ENCODE results near the gene RAB11FIP4.
A peak's percentile ranks its signal among the peaks of the same experiment; 100 is the strongest.

RAB11FIP4 gene

GRCh38 chr17:31570951-31571892 lies 179.7 kb downstream of the RAB11FIP4 start:
- H3K36me3 ChIP-seq: peaks cover 0 to 14% (median 0%) of the 10 kb centered on the region in 11 experiments; a peak in 4 of 22 replicates
- peak overlapping the region in 1 of 11 experiments; percentile 4; a peak in 1 of 22 replicates for H3K4me2 ChIP-seq
- H3K4me3 ChIP-seq: no peak overlapping the region
- 0 out of 22 replicates have a peak overlapping the region, but pooled peaks of 1 of the 11 experiments have one; percentile 2 for H3K27ac ChIP-seq
- peaks cover 40 to 65% (median 58%) of the 10 kb centered on the region in 10 experiments for H3K4me1 ChIP-seq
- H4K20me1 ChIP-seq: peaks cover 0 to 30% (median 13%) of the 10 kb centered on the region in 11 experiments; a peak in 11 of 22 replicates
- H3K27me3 ChIP-seq: no peaks in the 10 kb centered on the region
- no peak overlapping the region for H3K9ac ChIP-seq
- H3K9me3 ChIP-seq (replicated peaks in 1 of 11): no peaks in the 10 kb centered on the region
- TF ChIP-seq Cebpa-rat (IDR thresholded peaks at IDR 0.05): no peak

- no peak for TF ChIP-seq Cebpa-rat (IDR thresholded peaks at IDR 0.05)
- Histone ChIP-seq H3K9me3 (replicated peaks in 1 of 11) (no peaks in the 10 kb centered on the region), H3K27ac (no peak overlapping the region), H3K9ac (no peak overlapping the region), H3K36me3 (peaks cover 0 to 14% (median 0%) of the 10 kb centered on the region in 11 experiments; a peak in 4 of 22 replicates), H3K4me2 (no peak overlapping the region), H4K20me1 (peaks cover 0 to 30% (median 13%) of the 10 kb centered on the region in 11 experiments; a peak in 11 of 22 replicates), H3K4me1 (peaks cover 29 to 57% (median 47%) of the 10 kb centered on the region in 10 experiments), H3K4me3 (no peak overlapping the region), H3K27me3 (no peaks in the 10 kb centered on the region)
Observed at GRCh38 chr17:31572341-31572740, 180.9 kb downstream of the RAB11FIP4 start.

GRCh38 chr17:31573047-31573446 lies 181.6 kb downstream of the RAB11FIP4 start:
- peaks cover 0 to 28% (median 11%) of the 10 kb centered on the region in 11 experiments; a peak in 11 of 22 replicates for H4K20me1 ChIP-seq
- H3K27me3 ChIP-seq: no peaks in the 10 kb centered on the region
- H3K27ac ChIP-seq: no peak overlapping the region
- H3K9me3 ChIP-seq (replicated peaks in 1 of 11): no peaks in the 10 kb centered on the region
- 0 out of 22 replicates have a peak overlapping the region, but pooled peaks of 1 of the 11 experiments have one; percentile 41 for H3K9ac ChIP-seq
- no peak for TF ChIP-seq Cebpa-rat (IDR thresholded peaks at IDR 0.05)
- peaks cover 0 to 20% (median 0%) of the 10 kb centered on the region in 11 experiments; a peak in 4 of 22 replicates for H3K36me3 ChIP-seq
- H3K4me2 ChIP-seq: peak overlapping the region in 2 of 11 experiments; percentile 41 to 69; a peak in 2 of 22 replicates
- no peak overlapping the region for H3K4me3 ChIP-seq
- H3K4me1 ChIP-seq: peaks cover 22 to 57% (median 40%) of the 10 kb centered on the region in 10 experiments

- peak overlapping the region in 1 of 11 experiments; percentile 11; a peak in 1 of 22 replicates for H3K27ac ChIP-seq
- H3K9ac ChIP-seq: peak overlapping the region in 2 of 11 experiments; percentile 41 to 48; a peak in 3 of 22 replicates
- H3K4me1 ChIP-seq: peaks cover 14 to 57% (median 34%) of the 10 kb centered on the region in 10 experiments
- no peaks in the 10 kb centered on the region for H3K27me3 ChIP-seq
- no peak overlapping the region for H3K4me3 ChIP-seq
- TF ChIP-seq Cebpa-rat (IDR thresholded peaks at IDR 0.05): no peak
- H3K4me2 ChIP-seq: peak overlapping the region in 6 of 11 experiments; percentile 19 to 69 (median 29); a peak in 9 of 22 replicates
- peaks cover 0 to 28% (median 11%) of the 10 kb centered on the region in 11 experiments; a peak in 11 of 22 replicates for H4K20me1 ChIP-seq
- H3K9me3 ChIP-seq (replicated peaks in 1 of 11): no peaks in the 10 kb centered on the region
- peaks cover 0 to 21% (median 0%) of the 10 kb centered on the region in 11 experiments; a peak in 4 of 22 replicates for H3K36me3 ChIP-seq
Observed at GRCh38 chr17:31573861-31574260, 182.4 kb downstream of the RAB11FIP4 start.

- H3K36me3 ChIP-seq: peaks cover 0 to 21% (median 0%) of the 10 kb centered on the region in 11 experiments; a peak in 4 of 22 replicates
- peak overlapping the region in 1 of 11 experiments; percentile 27; a peak in 2 of 22 replicates for H3K27ac ChIP-seq
- H3K4me2 ChIP-seq: peak overlapping the region in 5 of 11 experiments; percentile 23 to 69 (median 30); a peak in 8 of 22 replicates
- no peaks in the 10 kb centered on the region for H3K27me3 ChIP-seq
- H3K9me3 ChIP-seq (replicated peaks in 1 of 11): no peaks in the 10 kb centered on the region
- peaks cover 0 to 28% (median 11%) of the 10 kb centered on the region in 11 experiments; a peak in 11 of 22 replicates for H4K20me1 ChIP-seq
- no peak overlapping the region for H3K4me3 ChIP-seq
- TF ChIP-seq Cebpa-rat (IDR thresholded peaks at IDR 0.05): no peak
- H3K9ac ChIP-seq: peak overlapping the region in 1 of 11 experiments; percentile 41; a peak in 2 of 22 replicates
- peaks cover 8 to 57% (median 30%) of the 10 kb centered on the region in 10 experiments for H3K4me1 ChIP-seq
Observed at GRCh38 chr17:31574458-31574857, 183.0 kb downstream of the RAB11FIP4 start.

- H3K4me3 ChIP-seq: no peak overlapping the region
- no peaks in the 10 kb centered on the region for H3K27me3 ChIP-seq
- H3K9me3 ChIP-seq (replicated peaks in 1 of 11): no peaks in the 10 kb centered on the region
- peak overlapping the region in 1 of 11 experiments; percentile 27; a peak in 1 of 22 replicates for H3K27ac ChIP-seq
- H3K36me3 ChIP-seq: peaks cover 0 to 18% (median 0%) of the 10 kb centered on the region in 11 experiments; a peak in 4 of 22 replicates
- peaks cover 2 to 59% (median 29%) of the 10 kb centered on the region in 10 experiments; a peak in 19 of 20 replicates for H3K4me1 ChIP-seq
- H3K9ac ChIP-seq: no peak overlapping the region
- H4K20me1 ChIP-seq: peaks cover 0 to 28% (median 11%) of the 10 kb centered on the region in 11 experiments; a peak in 11 of 22 replicates
- H3K4me2 ChIP-seq: peak overlapping the region in 2 of 11 experiments; percentile 41 to 69; a peak in 4 of 22 replicates
- TF ChIP-seq Cebpa-rat (IDR thresholded peaks at IDR 0.05): no peak
Observed at GRCh38 chr17:31575043-31575442, 183.6 kb downstream of the RAB11FIP4 start.

GRCh38 chr17:31579265-31579664 lies 187.8 kb downstream of the RAB11FIP4 start:
- H3K4me3 ChIP-seq: no peak overlapping the region
- H3K36me3 ChIP-seq: peaks cover 0 to 8% (median 0%) of the 10 kb centered on the region in 11 experiments; a peak in 2 of 22 replicates
- H3K4me1 ChIP-seq: peaks cover 27 to 83% (median 36%) of the 10 kb centered on the region in 10 experiments
- peak overlapping the region in 2 of 11 experiments; percentile 38 to 68; a peak in 2 of 22 replicates for H3K9ac ChIP-seq
- peak overlapping the region in 4 of 11 experiments; percentile 1 to 91 (median 88); a peak in 6 of 22 replicates for H3K4me2 ChIP-seq
- H3K27me3 ChIP-seq: no peaks in the 10 kb centered on the region
- no peaks in the 10 kb centered on the region for H3K9me3 ChIP-seq (replicated peaks in 1 of 11)
- no peak for TF ChIP-seq Cebpa-rat (IDR thresholded peaks at IDR 0.05)
- peaks cover 0 to 8% (median 0%) of the 10 kb centered on the region in 11 experiments; a peak in 4 of 22 replicates for H4K20me1 ChIP-seq
- peak overlapping the region in 2 of 11 experiments; percentile 87 to 89; a peak in 4 of 22 replicates for H3K27ac ChIP-seq

- peak overlapping the region; percentile 58 to 91 (median 78); a peak in 20 of 22 replicates for H3K4me2 ChIP-seq
- peaks cover 0 to 8% (median 0%) of the 10 kb centered on the region in 11 experiments; a peak in 2 of 22 replicates for H3K36me3 ChIP-seq
- peaks cover 24 to 83% (median 43%) of the 10 kb centered on the region in 10 experiments for H3K4me1 ChIP-seq
- H3K4me3 ChIP-seq: 0 out of 20 replicates have a peak overlapping the region, but pooled peaks of 1 of the 10 experiments have one; percentile 1
- no peaks in the 10 kb centered on the region for H3K27me3 ChIP-seq
- peaks cover 0 to 4% (median 0%) of the 10 kb centered on the region in 11 experiments; a peak in 2 of 22 replicates for H4K20me1 ChIP-seq
- no peaks in the 10 kb centered on the region for H3K9me3 ChIP-seq (replicated peaks in 1 of 11)
- peak overlapping the region in 5 of 11 experiments; percentile 55 to 89 (median 72); a peak in 10 of 22 replicates for H3K27ac ChIP-seq
- TF ChIP-seq Cebpa-rat (IDR thresholded peaks at IDR 0.05): no peak
- H3K9ac ChIP-seq: peak overlapping the region in 5 of 11 experiments; percentile 44 to 72 (median 67); a peak in 8 of 22 replicates
Observed at GRCh38 chr17:31580316-31580705, 188.8 kb downstream of the RAB11FIP4 start.

Data from BLaER1 treated with 17β-estradiol and CSF1 and Interleukin-3, amounts not matched to agents 10 nM and 100 nM (cell line).